ENCODE results near the gene CCS. TPM values are rescaled to one million over a fixed set of nuclear protein-coding genes. Genes with fewer than 3 reads are reported as not detected.
A peak's percentile ranks its signal among the peaks of the same experiment; 100 is the strongest.

The CCS gene
- total RNA-seq, 1 donor from 2014 or later = 58.0 TPM

GRCh38 chr11:66617155-66617834 lies 24.3 kb downstream of the CCS start:
- no peak for DNase-seq (ENCODE audit: extremely low spot score, unreplicated experiment)
- Mint-ChIP-seq H3K27ac (peak overlapping the region; percentile 99), H3K4me1 (ENCODE audit: unreplicated experiment) (peaks cover 29% of the 10 kb centered on the region), H3K27me3 (no peaks in the 10 kb centered on the region), H3K4me3 (peak overlapping the region; percentile 98), H3K36me3 (peaks cover 29% of the 10 kb centered on the region), H3K9me3 (no peaks in the 10 kb centered on the region)
- TF ChIP-seq CTCF (conservative IDR thresholded peaks at IDR 0.05) = no peak

GRCh38 chr11:66619080-66619554 lies 26.1 kb downstream of the CCS start:
- Mint-ChIP-seq H3K36me3 (peaks cover 40% of the 10 kb centered on the region), H3K27me3 (no peaks in the 10 kb centered on the region), H3K9me3 (no peaks in the 10 kb centered on the region), H3K27ac (peak overlapping the region; percentile 99), H3K4me1 (ENCODE audit: unreplicated experiment) (peaks cover 38% of the 10 kb centered on the region), H3K4me3 (peak overlapping the region; percentile 98)
- DNase-seq (ENCODE audit: extremely low spot score, unreplicated experiment) = no peak
- no peak for TF ChIP-seq CTCF (conservative IDR thresholded peaks at IDR 0.05)

- Mint-ChIP-seq H3K36me3 (peaks cover 38% of the 10 kb centered on the region), H3K9me3 (no peaks in the 10 kb centered on the region), H3K27me3 (no peaks in the 10 kb centered on the region), H3K27ac (no peak overlapping the region), H3K4me1 (ENCODE audit: unreplicated experiment) (peaks cover 9% of the 10 kb centered on the region), H3K4me3 (no peak overlapping the region)
- TF ChIP-seq CTCF (conservative IDR thresholded peaks at IDR 0.05) = no peak
- no peak for DNase-seq (ENCODE audit: extremely low spot score, unreplicated experiment)
Measured at GRCh38 chr11:66624450-66624849, 31.5 kb downstream of the CCS start.

- Mint-ChIP-seq H3K27me3 (no peaks in the 10 kb centered on the region), H3K4me1 (ENCODE audit: unreplicated experiment) (peaks cover 9% of the 10 kb centered on the region), H3K4me3 (no peak overlapping the region), H3K36me3 (peaks cover 38% of the 10 kb centered on the region), H3K27ac (no peak overlapping the region), H3K9me3 (no peaks in the 10 kb centered on the region)
- no peak for TF ChIP-seq CTCF (conservative IDR thresholded peaks at IDR 0.05)
- DNase-seq (ENCODE audit: extremely low spot score, unreplicated experiment) = no peak
Measured at GRCh38 chr11:66625041-66625751, 32.2 kb downstream of the CCS start.

- H3K36me3 Mint-ChIP-seq = peaks cover 39% of the 10 kb centered on the region
- H3K4me1 Mint-ChIP-seq (ENCODE audit: unreplicated experiment) = peaks cover 9% of the 10 kb centered on the region
- no peak for DNase-seq (ENCODE audit: extremely low spot score, unreplicated experiment)
- no peak overlapping the region for H3K4me3 Mint-ChIP-seq
- no peak overlapping the region for H3K27ac Mint-ChIP-seq
- no peaks in the 10 kb centered on the region for H3K9me3 Mint-ChIP-seq
- no peak for TF ChIP-seq CTCF (conservative IDR thresholded peaks at IDR 0.05)
- H3K27me3 Mint-ChIP-seq = no peaks in the 10 kb centered on the region
Measured at GRCh38 chr11:66625752-66626149, 32.8 kb downstream of the CCS start.

Measured in type B pancreatic cell (in vitro differentiated cells).